Measurements from ENCODE around the gene WEE1.

DNA sequence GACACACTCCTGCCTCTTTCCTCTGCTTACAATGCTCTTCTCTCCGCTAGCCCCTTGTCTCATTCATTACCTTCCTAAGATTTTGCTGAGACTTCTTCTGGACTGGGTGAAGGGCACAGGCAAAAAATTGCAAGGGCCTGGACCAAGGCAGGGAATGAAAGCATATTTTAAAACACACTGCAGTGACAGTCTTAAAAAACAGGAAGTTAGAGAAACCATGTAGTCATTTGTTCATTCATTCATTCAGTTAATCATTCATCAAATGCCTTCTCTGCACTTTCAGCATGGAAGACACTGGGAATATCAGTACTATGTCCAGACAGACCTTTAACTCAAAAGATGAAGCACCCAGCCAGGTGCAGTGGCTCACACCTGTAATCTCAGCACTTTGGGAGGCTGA, 45.5 kb downstream of the WEE1 start:
- TF ChIP-seq POLR2A (IDR thresholded peaks at IDR 0.05) (no peak), POLR2AphosphoS5 (IDR thresholded peaks at IDR 0.05) (no peak)
- TF ChIP-seq, protein P1, sequence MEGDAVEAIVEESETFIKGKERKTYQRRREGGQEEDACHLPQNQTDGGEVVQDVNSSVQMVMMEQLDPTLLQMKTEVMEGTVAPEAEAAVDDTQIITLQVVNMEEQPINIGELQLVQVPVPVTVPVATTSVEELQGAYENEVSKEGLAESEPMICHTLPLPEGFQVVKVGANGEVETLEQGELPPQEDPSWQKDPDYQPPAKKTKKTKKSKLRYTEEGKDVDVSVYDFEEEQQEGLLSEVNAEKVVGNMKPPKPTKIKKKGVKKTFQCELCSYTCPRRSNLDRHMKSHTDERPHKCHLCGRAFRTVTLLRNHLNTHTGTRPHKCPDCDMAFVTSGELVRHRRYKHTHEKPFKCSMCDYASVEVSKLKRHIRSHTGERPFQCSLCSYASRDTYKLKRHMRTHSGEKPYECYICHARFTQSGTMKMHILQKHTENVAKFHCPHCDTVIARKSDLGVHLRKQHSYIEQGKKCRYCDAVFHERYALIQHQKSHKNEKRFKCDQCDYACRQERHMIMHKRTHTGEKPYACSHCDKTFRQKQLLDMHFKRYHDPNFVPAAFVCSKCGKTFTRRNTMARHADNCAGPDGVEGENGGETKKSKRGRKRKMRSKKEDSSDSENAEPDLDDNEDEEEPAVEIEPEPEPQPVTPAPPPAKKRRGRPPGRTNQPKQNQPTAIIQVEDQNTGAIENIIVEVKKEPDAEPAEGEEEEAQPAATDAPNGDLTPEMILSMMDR (IDR thresholded peaks at IDR 0.05 in 8 of 11, conservative IDR thresholded peaks at IDR 0.05 in 3 of 11), result no peak

Data from spleen (tissue), 7 donors.